HG03095 (cell line): ENCODE data around the gene TLR6.
"Not testable (repeated sequence)": the region's sequence is repeated elsewhere in the genome, so short reads cannot be mapped to it uniquely, and the experiment has no call there.

Experiments used
- ATAC-seq: cut with Tn5 transposase; IDR thresholded peaks from one replicate; pipeline ENCODE4 v1.9.1; 2021; ENCODE audit warnings: moderate library complexity; ENCODE audit not compliant: unreplicated experiment

TLR6 gene

DNA sequence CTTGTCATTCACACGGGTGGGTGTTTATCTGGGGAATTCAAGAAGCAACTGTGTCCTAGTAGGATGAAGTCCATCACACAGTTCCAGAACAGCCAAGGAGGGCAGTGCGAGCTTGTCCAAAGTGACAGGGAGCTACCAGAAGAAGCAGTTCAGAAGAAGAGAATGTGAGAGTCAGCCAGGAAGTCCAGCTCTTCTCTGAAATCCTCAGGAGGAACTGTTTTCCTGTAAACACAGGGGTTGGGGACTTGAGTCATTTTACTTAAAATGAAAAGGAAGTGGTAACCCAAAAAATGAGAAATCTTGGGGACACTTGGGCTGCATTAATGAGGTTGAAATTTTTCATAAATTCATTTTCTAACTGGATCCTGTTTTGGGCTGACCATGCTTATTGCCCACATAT lies 65.6 kb downstream of the TLR6 start:
- ATAC-seq, result no peak

DNA sequence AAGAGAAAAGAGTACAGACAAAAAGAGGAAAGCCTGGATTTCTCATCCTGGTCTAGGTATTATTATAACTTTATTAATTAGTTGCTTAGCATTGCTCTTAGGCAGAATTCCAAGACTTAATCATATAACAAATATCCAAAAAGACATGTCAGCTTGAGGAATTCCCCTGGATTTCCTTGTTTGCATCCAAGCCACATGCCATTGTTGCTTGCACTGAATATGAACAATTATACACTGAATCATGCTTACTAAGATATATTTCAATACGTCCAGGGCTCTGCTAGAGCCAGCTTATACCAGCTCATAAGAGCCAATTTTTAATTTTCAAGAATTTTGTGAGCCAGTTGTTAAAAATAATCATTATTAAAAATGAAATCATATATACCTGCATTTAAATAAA lies 68.3 kb downstream of the TLR6 start:
- no peak for ATAC-seq

DNA sequence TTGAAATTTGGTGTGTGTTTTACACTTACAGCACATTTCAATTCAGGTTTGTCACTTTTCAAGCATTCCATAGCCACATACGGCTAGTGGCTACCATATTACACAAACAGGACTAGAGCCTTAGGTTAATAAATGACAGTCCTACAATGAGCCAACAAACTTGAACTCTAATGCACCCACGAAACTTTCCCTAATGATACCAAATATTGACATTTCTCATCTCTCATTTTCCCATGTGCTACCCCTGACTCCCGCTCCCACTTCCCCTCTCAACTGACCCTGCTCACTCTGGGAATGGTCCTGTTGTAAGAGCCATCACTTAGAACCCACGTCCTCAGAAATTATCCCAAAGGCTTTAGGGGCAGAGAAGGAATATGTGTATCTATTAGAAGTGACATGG lies 68.9 kb downstream of the TLR6 start:
- no peak for ATAC-seq

- peak; percentile 48 for ATAC-seq
These were observed 70.7 kb downstream of the TLR6 start for GRCh38 chr4:38785901-38786402.

GRCh38 chr4:38785041-38785790 lies 71.4 kb downstream of the TLR6 start:
- no peak for ATAC-seq

DNA sequence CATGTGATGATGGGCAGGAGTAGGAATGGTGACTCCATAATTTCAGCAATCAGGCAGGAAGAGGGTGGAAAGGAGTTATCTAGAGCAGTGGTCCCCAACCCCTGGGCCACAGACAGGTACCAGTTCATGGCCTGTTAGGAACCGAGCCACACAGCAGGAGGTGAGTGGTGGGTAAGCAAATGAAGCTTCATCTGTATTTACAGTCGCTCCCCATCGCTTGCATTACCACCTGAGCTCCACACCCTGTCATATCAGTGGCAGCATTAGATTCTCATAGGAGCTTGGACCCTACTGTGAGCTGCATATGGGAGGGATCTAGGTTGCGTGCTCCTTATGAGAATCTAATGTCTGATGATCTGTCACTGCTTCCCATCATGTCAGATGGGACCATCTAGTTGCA lies 72.5 kb downstream of the TLR6 start:
- no peak for ATAC-seq

GRCh38 chr4:38783109-38783460 lies 73.5 kb downstream of the TLR6 start:
- ATAC-seq, result no peak

DNA sequence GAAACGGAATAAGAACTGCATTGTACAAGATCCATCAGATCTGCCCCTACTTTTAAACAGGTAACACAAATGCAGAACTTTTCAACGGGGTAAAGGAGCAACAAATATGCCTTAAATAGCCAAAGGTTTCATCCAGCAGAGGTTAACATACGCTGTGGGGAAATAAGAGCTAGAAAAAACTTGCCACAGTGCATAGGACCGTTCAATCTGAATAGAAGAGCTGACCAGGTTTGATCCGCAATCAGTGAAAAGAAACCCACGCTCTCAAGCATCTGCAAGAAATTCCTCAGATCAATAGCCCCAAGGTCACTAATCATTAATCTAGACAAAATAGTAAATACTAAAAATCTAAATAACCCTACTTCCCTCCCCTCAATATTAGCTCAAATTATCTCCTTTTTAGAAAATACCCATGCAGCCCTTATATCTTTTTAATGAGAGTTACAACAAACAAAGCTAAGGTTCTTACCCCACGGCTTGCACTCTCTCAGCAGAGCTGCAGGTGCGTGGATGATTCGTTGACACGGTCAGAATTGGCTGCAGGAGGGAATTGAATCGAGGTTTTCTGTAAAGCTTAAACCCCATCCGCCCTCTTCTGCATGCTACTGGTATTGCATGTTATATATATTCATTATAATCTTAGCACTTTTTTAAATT lies 74.0 kb downstream of the TLR6 start, which contains the start of gene TLR10:
Gene TLR10 (minus strand): TSS at position 539 of the 657 bp plus-strand sequence. CDS start 7,400 bp downstream, outside the sequence.
- peak; percentile 66 for ATAC-seq

DNA sequence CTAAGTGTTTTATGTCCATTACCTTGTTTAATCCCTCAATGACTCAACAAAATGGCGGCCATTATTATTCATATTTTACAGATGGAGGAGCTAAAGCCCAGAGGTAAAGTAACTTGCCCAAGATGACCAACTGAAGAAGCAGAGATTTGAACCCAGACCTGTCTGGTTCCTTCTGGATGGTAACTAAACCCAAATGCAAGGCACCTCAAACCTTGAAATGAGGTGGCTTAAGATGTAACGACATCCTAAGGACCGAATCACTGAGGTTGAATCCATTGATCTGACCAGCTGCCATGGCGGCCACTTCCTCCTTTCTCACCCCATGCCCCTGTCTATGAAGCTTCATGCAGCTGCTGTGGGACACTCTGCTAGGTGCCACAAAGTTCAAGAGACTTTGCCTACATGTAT lies 74.8 kb downstream of the TLR6 start:
- no peak for ATAC-seq

DNA sequence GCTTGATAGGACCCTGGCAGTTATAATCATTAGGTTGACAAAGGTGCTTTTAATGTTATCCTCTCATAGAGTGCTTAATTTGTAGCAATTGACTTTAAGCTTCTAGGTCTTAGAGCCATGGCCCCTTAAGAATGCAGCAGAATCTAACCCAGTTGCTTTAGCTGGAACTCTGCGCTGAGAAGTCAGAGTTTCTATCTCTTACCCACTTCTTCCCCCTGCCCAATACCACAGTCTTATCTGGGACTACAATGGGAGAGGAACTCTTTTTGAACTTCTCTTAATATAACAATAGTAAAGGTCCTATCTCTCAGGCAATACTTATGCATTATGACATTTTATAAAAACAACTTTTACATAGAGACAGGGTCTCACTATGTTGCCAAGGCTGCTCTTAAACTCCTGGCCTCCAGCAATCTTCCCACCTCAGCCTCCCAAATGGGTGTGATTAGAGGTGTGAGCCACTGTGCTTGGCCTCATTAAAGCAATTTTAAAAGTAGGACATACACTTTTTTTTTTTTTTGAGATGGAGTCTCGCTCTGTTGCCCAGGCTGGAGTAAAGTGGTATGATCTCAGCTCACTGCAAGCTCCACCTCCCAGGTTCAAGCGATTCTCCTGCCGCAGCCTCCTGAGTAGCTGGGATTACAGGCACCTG lies 75.7 kb downstream of the TLR6 start:
- ATAC-seq, result no peak

GRCh38 chr4:38779790-38780189 lies 76.8 kb downstream of the TLR6 start:
- no peak for ATAC-seq

GRCh38 chr4:38777925-38778324 lies 78.7 kb downstream of the TLR6 start:
- not testable (repeated sequence) for ATAC-seq

DNA sequence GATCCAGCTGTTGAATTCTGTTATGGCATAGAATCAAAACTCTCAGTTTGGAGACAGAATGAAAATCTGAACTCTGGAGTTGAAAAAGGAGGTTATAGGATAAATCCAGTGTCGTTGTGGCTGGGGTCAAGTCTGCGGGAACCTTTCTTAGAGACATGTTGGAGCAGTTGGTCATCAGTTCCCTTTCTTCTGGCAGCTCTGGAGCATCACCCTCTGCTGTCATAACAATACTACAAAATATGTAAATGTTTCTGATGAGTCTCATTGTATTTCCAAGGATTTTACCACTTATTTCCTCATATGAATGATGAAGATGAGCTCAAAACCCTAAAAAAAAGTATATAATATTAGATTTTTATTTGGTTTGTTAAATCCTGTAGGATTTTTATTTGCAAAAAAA lies 81.3 kb downstream of the TLR6 start:
- no peak for ATAC-seq

DNA sequence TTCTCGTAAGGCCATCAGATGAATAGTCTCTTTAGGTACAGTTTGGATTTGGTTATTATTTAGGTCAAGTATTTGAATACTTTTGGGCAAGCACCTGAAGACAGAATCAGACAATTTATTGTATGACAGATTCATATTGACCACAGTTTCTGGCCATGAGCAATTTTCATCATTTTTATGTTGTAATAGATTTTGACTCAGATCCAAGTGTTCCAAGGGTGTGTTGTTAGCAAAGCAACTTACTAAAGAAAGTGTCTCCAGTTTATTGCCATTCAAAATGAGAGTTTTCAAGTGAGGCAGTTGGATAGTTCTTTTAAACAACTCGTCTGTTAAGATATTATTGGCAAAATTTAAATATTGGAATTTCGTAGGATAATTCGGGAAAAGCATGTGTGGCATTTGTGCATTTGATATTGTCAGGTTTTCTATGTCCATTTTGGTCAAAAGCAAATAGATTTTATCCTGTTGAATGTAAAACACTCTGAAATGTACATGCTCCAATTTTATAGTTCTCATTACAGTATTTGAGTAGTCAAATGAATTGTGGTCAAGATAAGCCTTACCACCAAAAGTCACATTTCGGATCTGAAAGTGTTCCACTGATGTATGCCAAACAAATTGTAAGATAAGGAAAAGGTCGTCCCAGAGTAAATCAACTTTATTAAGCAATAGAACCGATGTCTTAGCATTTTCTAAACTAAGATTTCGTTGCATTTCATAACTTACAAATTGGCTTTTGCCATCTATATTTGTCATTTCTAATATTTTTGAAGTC lies 82.2 kb downstream of the TLR6 start:
- ATAC-seq, result no peak
